GM08714 (cell line): Measurements from ENCODE around the gene GPR153.
A peak's percentile ranks its signal among the peaks of the same experiment; 100 is the strongest.

Experiments
- H3K4me3 ChIP-seq: fragments of 200-500 bp; sonication (Bioruptor generic); 2 replicates; pipeline ENCODE4 v1.5.1; 2014; ENCODE audit warnings: mild to moderate bottlenecking, low read length, inconsistent platforms
- ZNF274 ChIP-seq: IDR thresholded peaks from 2 replicates; pipeline ENCODE4 v1.6.1; 2012; ENCODE audit warnings: mild to moderate bottlenecking, low read depth, low read length

GPR153 gene

GRCh38 chr1:6252374-6252710 is 8.6 kb downstream of the GPR153 start:
- TF ChIP-seq ZNF274, result no peak
- no peak overlapping the region for H3K4me3 ChIP-seq

- no peak for TF ChIP-seq ZNF274
- no peak overlapping the region for H3K4me3 ChIP-seq
Observed at GRCh38 chr1:6251681-6252373, 9.1 kb downstream of the GPR153 start.

- no peak for TF ChIP-seq ZNF274
- no peak overlapping the region for H3K4me3 ChIP-seq
Observed at GRCh38 chr1:6251233-6251632, 9.7 kb downstream of the GPR153 start.

- TF ChIP-seq ZNF274, result no peak
- no peak overlapping the region for H3K4me3 ChIP-seq
Observed at GRCh38 chr1:6249739-6250689, 10.9 kb downstream of the GPR153 start.

- no peak for TF ChIP-seq ZNF274
- no peak overlapping the region for H3K4me3 ChIP-seq
Observed at GRCh38 chr1:6248932-6249738, 11.8 kb downstream of the GPR153 start.

GRCh38 chr1:6248161-6248776 is 12.6 kb downstream of the GPR153 start:
- no peak overlapping the region for H3K4me3 ChIP-seq
- no peak for TF ChIP-seq ZNF274

DNA sequence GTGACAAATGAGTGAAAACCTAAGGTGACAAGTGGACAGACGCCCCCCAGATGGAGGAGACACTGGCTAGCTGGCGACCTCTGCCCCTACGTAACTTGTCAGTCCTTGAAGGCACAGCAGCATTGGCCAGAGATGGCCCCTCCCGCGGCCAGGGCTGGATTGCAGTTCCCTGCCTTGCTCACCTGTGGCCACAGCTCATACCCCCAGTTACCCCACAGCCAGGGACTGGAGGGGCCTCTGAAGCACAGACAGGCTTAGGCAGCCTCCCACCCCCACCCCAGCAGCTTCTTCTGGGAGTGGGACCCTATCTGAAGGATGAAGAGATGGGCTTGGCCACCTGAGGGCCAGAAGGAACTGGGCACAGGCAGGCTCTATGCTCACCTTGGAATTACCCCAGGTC is 13.2 kb downstream of the GPR153 start:
- TF ChIP-seq ZNF274, result no peak
- no peak overlapping the region for H3K4me3 ChIP-seq

DNA sequence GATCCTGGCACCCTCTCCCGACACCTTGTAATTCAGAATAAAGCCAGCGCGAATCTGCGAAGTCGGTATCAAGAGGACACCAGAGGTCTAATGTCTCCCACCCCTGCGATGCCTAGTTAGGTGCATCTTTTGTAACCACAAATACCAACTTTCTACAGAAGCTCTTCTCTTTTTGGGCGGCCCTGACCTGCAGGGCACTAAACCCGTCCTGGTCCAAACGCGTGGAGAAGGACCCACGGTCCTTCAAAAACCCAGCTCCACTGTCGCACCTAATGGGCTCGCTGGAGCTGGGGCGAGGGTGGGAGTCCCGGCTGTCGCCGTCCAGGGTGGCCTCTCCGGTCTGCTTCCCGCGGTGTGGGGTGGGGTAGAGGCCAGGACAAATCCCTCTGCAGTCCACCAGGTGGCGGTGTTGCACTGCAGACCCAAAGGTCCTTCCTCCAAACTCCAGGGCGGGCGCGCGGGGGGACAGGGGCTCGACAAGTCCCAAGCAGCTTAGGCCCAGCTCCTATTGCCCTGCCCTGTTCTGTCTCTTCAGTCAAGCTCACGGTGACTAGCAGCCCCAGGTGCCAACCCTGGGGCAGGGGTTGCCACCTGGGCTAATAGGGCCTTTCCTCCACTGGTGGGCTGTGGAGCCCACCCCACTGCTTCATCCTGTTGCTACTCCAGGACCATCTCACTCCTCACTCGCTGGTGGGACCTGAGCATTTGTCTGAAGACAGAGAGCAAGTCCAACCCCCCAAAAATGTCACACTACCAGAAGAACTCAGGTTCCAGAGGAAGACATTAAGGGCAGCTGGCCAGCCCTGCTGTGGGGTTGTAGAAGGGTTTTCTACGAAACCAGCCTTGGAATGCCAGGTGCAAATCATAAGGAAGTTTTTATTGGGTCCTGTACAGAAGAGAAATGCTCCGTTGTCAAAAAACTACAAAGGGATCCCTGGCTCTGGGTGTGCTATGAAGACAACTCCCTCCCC is 14.1 kb downstream of the GPR153 start:
- no peak overlapping the region for H3K4me3 ChIP-seq
- TF ChIP-seq ZNF274, result no peak

GRCh38 chr1:6245869-6246496 is 14.9 kb downstream of the GPR153 start:
- no peak overlapping the region; the same call in 1 of the 2 replicates for H3K4me3 ChIP-seq
- TF ChIP-seq ZNF274, result no peak

DNA sequence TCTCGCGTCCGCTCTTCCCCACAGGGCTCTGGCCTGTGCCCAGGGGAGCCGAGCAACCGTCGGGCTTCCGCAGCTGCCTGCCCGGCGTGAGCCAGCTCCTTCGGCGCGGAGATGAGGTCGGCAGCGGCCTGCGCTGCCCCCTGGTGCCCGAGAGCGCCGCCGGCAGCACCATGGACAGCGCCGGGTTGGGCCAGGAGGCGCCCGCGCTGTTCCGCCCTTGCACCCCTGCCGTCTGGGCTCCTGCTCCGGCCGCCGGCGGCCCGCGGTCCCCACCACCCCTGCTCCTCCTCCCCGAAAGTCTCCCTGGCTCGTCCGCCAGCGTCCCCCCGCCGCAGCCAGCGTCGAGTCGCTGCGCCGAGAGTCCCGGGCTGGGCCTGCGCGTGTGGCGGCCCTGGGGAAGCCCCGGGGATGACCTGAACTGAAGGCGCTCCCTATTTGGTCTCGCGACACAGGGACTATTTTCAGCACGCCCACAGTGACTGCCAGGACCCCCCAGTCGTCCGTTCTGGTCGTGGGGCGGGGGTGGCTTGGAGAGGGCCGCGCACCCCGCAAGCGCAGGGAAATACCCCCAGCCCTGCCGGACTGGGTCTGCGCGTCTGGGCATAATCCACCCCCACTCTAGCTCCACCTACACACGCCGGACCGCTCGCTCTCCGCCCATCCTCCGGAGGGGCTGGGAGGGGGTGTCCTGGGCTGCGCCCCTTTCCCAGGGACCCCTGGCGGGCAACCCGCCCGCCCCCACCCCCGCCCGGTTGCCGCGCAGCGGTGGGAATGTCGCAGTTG is 15.6 kb downstream of the GPR153 start:
- H3K4me3 ChIP-seq, result peak overlapping the region; percentile 8; the same call in 1 of the 2 replicates
- TF ChIP-seq ZNF274, result no peak

- H3K4me3 ChIP-seq, result no peak overlapping the region
- TF ChIP-seq ZNF274, result no peak
Observed at GRCh38 chr1:6244401-6245049, 16.4 kb downstream of the GPR153 start.
